ENCODE data around the gene AUTS2. TPM values are rescaled to one million over a fixed set of nuclear protein-coding genes. Genes with fewer than 3 reads are reported as not detected.

AUTS2 gene
- polyA plus RNA-seq, 1 experiment, result 0.54 TPM

GRCh38 chr7:70416347-70416985 is 818.2 kb downstream of the AUTS2 start:
- POLR2A ChIA-PET, result no interaction called here
- CTCF ChIA-PET, result interaction anchor here (1.3 kb wide), 1 partner anchor 282 kb away, joined by 4 read pairs; no protein-coding TSS in a partner anchor
- Histone ChIP-seq H3K27me3 (ENCODE audit: control insufficient read depth, insufficient read depth, low read length) (no peaks in the 10 kb centered on the region), H3K4me3 (ENCODE audit: low read depth, low read length) (no peak overlapping the region), H3K36me3 (ENCODE audit: control insufficient read depth, insufficient read depth, low read length) (no peaks in the 10 kb centered on the region)
- no peak for DNase-seq (ENCODE audit: low read depth)
- no peak for TF ChIP-seq CTCF (IDR thresholded peaks at IDR 0.05; ENCODE audit: insufficient read depth, low read depth, low read length)

GRCh38 chr7:70416986-70417655 is 818.8 kb downstream of the AUTS2 start:
- POLR2A ChIA-PET, result no interaction called here
- no peak for DNase-seq (ENCODE audit: low read depth)
- Histone ChIP-seq H3K36me3 (ENCODE audit: control insufficient read depth, insufficient read depth, low read length) (no peaks in the 10 kb centered on the region), H3K27me3 (ENCODE audit: control insufficient read depth, insufficient read depth, low read length) (no peaks in the 10 kb centered on the region), H3K4me3 (ENCODE audit: low read depth, low read length) (no peak overlapping the region)
- CTCF ChIA-PET, result interaction anchor here (1.3 kb wide), 1 partner anchor 281 kb away, joined by 4 read pairs; no protein-coding TSS in a partner anchor
- TF ChIP-seq CTCF (IDR thresholded peaks at IDR 0.05; ENCODE audit: insufficient read depth, low read depth, low read length), result no peak

GRCh38 chr7:70419526-70420380 is 821.5 kb downstream of the AUTS2 start:
- Histone ChIP-seq H3K27me3 (ENCODE audit: control insufficient read depth, insufficient read depth, low read length) (no peaks in the 10 kb centered on the region), H3K36me3 (ENCODE audit: control insufficient read depth, insufficient read depth, low read length) (no peaks in the 10 kb centered on the region), H3K4me3 (ENCODE audit: low read depth, low read length) (no peak overlapping the region)
- CTCF ChIA-PET, result interaction anchor here (1.5 kb wide), 1 partner anchor 15 kb away, joined by 4 read pairs; no protein-coding TSS in a partner anchor
- POLR2A ChIA-PET, result no interaction called here
- TF ChIP-seq CTCF (IDR thresholded peaks at IDR 0.05; ENCODE audit: insufficient read depth, low read depth, low read length), result no peak
- no peak for DNase-seq (ENCODE audit: low read depth)

GRCh38 chr7:70420381-70420662 is 822.0 kb downstream of the AUTS2 start:
- Histone ChIP-seq H3K27me3 (ENCODE audit: control insufficient read depth, insufficient read depth, low read length) (no peaks in the 10 kb centered on the region), H3K4me3 (ENCODE audit: low read depth, low read length) (no peak overlapping the region), H3K36me3 (ENCODE audit: control insufficient read depth, insufficient read depth, low read length) (no peaks in the 10 kb centered on the region)
- DNase-seq (ENCODE audit: low read depth), result no peak
- POLR2A ChIA-PET, result no interaction called here
- CTCF ChIA-PET, result interaction anchor here (1.5 kb wide), 1 partner anchor 14 kb away, joined by 4 read pairs; no protein-coding TSS in a partner anchor
- TF ChIP-seq CTCF (IDR thresholded peaks at IDR 0.05; ENCODE audit: insufficient read depth, low read depth, low read length), result no peak

- no peaks in the 10 kb centered on the region for H3K27me3 ChIP-seq (ENCODE audit: control insufficient read depth, insufficient read depth, low read length)
- ChIA-PET CTCF (interaction anchor here (1.1 to 1.5 kb wide), 2 partner anchors 13 to 145 kb away, joined by 4 read pairs; no protein-coding TSS in a partner anchor), POLR2A (no interaction called here)
- no peak for TF ChIP-seq CTCF (IDR thresholded peaks at IDR 0.05; ENCODE audit: insufficient read depth, low read depth, low read length)
- no peak for DNase-seq (ENCODE audit: low read depth)
- H3K4me3 ChIP-seq (ENCODE audit: low read depth, low read length), result no peak overlapping the region
- no peaks in the 10 kb centered on the region for H3K36me3 ChIP-seq (ENCODE audit: control insufficient read depth, insufficient read depth, low read length)
Measured at GRCh38 chr7:70421319-70421718, 823.0 kb downstream of the AUTS2 start.

All from BJ (cell line).